Activated CD8-positive, alpha-beta memory T cell treated with anti-CD3 and anti-CD28 coated beads, Interleukin-2, amount 10 ng/mL, durations not matched to agents 7 days and 5 days (primary cell): Measurements from ENCODE around the gene TNFRSF13B. TPM values are rescaled to one million over a fixed set of nuclear protein-coding genes. Genes with fewer than 3 reads are reported as not detected.
A peak's percentile ranks its signal among the peaks of the same experiment; 100 is the strongest.
"Not testable (repeated sequence)": the region's sequence is repeated elsewhere in the genome, so short reads cannot be mapped to it uniquely, and the experiment has no call there.

Experiments
- ATAC-seq: fragments of 150-1000 bp; cut with Tn5 transposase; one replicate; pipeline ENCODE4 v1.10.0; 2021; ENCODE audit warnings: moderate library complexity
- CTCF ChIA-PET: fragments of 350-600 bp; sonication (Branson Sonifier 250); formaldehyde crosslinking; loops from one replicate; lab custom pipeline; 2021; ENCODE audit warnings: antibody characterized with exemption; lab: Charles Lee
- DNase-seq: peaks from one replicate; pipeline ENCODE4 v3.0.0-alpha.2; 2020
- H3K27ac Mint-ChIP-seq: one replicate; pipeline ENCODE4 v1.8.0; 2021; ENCODE audit warnings: mild to moderate bottlenecking, mixed read lengths
- H3K27me3 Mint-ChIP-seq: one replicate; pipeline ENCODE4 v1.8.0; 2021; ENCODE audit warnings: mixed read lengths
- H3K36me3 Mint-ChIP-seq: one replicate; pipeline ENCODE4 v1.8.0; 2021; ENCODE audit warnings: mild to moderate bottlenecking, mixed read lengths
- H3K4me1 Mint-ChIP-seq: one replicate; pipeline ENCODE4 v1.8.0; 2021; ENCODE audit warnings: mixed read lengths
- H3K4me3 Mint-ChIP-seq: one replicate; pipeline ENCODE4 v1.8.0; 2021; ENCODE audit warnings: mild to moderate bottlenecking, moderate library complexity, mixed read lengths
- H3K9me3 Mint-ChIP-seq: one replicate; pipeline ENCODE4 v1.8.0; 2022; ENCODE audit warnings: low read depth, mixed read lengths
- total RNA-seq, 2 experiments: library from RNA; stranded (reverse); gene quantifications; one replicate each; pipeline ENCODE4 v1.2.3, GENCODE V29; 2021

The TNFRSF13B gene
- total RNA-seq, 2 experiments from 2014 or later = not detected

DNA sequence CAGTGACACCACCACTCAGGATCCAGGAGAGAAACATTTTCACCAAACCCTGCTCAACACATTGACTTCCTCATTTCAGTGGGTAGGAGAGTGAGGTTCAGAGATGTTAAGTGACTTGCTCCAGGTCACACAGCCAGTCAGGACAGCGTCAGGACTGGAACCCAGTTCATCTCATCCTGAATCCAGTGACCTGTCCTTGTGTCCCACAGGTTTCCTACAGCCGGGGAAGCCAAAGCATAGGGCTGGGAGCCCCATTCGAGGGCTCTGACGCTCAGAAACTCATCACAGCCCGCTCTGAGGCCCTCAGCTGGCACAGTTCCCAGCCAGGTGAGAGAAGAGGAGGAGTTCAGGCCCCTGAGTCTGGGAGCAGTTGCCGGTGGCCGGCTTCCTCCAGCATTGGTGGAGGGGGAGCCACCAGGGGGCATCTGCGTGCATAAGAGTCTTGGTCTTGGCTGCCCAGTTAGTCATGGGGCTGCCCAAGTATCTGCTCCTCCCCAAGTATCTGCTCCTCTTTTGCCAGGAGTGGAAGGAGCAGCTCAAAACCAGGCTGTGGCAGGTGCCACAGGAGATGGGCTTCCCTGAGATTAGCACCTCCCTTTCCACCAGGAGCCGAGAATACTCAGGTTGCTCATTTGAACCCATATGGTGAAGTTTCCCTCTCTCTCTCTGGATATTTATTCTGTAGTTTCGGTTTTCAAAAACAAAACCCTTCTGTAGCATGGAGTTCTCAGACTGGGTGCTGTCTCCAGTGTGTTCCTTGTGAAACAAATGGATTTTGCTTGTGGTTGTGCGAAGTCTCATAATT lies 56.0 kb downstream of the TNFRSF13B start:
- CTCF ChIA-PET = interaction anchor here (1.6 to 3.7 kb wide), 2 partner anchors 74 to 76 kb away, joined by 5 to 14 read pairs; no protein-coding TSS in a partner anchor
- Mint-ChIP-seq H3K27ac (no peak overlapping the region), H3K36me3 (no peaks in the 10 kb centered on the region), H3K4me3 (no peak overlapping the region), H3K27me3 (peaks cover 15% of the 10 kb centered on the region), H3K4me1 (no peaks in the 10 kb centered on the region), H3K9me3 (no peaks in the 10 kb centered on the region)
- ATAC-seq (peak; percentile 70), DNase-seq (peak; percentile 61)

DNA sequence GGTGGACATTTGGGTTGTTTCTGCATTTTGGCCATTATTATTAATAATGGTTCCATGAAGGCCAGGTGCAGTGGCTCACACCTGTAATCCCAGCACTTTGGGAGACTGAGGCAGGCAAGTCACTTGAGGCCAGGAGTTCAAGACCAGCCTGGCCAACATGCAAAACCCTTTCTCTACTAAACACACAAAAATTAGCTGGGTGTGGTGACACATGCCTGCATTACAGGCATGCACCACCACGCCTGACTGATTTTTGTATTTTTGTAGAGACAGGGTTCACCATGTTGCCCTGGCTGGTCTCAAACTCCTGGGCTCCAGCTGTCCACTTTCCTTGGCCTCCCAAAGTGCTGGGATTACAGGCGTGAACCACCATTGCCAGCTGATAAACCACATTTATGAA lies 58.5 kb downstream of the TNFRSF13B start:
- DNase-seq = no peak
- Mint-ChIP-seq H3K4me1 (no peaks in the 10 kb centered on the region), H3K36me3 (no peaks in the 10 kb centered on the region), H3K9me3 (no peaks in the 10 kb centered on the region), H3K27ac (no peak overlapping the region), H3K4me3 (no peak overlapping the region), H3K27me3 (peaks cover 27% of the 10 kb centered on the region)
- no peak for ATAC-seq
- CTCF ChIA-PET = no interaction called here

DNA sequence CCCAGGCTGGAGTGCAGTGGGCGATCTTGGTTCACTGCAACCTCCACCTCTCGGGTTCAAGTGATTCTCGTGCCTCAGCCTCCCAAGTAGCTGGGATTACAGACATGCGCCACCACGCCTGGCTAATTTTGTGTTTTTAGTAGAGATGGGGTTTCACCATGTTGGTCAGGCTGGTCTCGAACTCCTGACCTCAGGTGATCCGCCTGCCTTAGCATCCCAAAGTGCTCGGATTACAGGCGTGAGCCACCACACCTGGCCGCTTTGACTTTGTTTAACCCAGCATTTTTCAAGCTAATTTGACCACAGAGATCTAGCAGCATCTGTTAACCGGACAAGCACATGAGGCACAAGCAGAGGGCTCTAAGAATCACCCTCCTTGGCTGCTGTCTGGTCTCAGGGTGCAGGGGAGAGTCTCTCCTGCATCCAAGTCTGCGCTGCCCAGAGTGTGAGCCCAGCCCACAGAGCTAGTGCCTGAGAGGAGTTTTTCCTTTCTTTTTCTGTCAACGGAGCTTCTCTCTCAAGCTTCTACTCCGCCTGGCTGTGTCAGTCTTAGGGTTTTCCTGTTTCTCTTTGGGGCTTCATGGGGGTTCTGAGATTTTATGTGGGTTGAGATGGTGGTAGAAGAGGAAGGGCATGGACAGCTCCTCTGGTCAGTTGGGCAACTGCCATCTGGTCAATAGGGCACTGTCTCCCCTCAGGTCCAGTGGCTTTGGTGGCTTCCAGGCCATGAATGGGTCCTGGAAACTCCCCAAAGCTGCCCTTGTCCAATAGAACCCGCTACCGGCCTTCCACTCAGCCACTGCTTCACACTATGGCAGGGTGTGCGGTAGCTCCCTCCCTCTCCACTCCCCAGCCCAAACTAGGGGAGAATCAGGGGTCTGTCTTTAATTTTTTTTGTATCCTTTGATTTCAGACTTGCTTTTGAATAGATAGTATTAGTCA lies 59.6 kb downstream of the TNFRSF13B start:
- Mint-ChIP-seq H3K9me3 (no peaks in the 10 kb centered on the region), H3K27me3 (peaks cover 32% of the 10 kb centered on the region), H3K36me3 (no peaks in the 10 kb centered on the region), H3K27ac (no peak overlapping the region), H3K4me3 (no peak overlapping the region), H3K4me1 (peaks cover under 1% of the 10 kb centered on the region)
- ATAC-seq (no peak), DNase-seq (no peak)
- CTCF ChIA-PET = interaction anchor here (1.2 kb wide), 1 partner anchor 9 kb away, joined by 3 read pairs; no protein-coding TSS in a partner anchor

DNA sequence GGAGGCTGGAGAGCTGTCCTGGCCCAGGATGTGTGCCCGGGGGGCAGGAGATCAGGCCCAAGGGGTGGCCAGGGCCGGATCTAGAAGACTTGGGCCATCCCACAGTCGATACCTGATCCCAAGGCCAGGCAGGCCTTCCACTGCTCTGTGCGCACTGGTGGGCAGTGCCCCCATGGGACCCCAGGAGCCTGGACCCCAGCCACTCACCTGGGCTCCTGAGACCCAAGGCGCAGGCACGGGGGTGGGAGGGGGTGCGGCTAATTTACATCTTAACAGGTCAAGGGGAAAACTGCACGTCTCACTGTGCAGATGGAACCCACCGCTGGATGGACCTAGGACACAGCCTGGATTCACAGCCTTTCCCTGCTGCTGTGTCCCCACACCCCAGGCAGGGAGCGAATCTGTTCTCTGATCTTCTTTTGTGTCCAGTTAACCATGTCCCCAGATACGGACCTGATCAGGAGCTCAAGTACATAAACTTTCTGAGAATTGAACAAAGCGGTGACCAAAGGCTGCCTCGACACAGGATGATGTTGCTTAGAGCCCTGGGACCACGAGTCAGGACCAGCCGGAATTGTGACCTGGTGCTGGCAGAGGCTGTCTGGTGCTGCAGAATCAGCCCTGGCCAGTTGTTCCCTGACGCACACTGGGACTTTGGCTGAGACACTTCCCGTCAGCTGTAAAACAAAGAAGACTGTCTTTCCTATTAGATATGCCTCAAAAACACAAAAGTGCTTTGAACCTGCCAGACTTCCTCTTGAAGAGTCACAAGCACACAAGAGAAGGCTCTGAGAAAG lies 60.6 kb downstream of the TNFRSF13B start:
- Mint-ChIP-seq H3K36me3 (no peaks in the 10 kb centered on the region), H3K27me3 (peaks cover 40% of the 10 kb centered on the region), H3K27ac (no peak overlapping the region), H3K4me3 (no peak overlapping the region), H3K4me1 (peaks cover 7% of the 10 kb centered on the region), H3K9me3 (no peaks in the 10 kb centered on the region)
- ATAC-seq = no peak
- CTCF ChIA-PET = no interaction called here
- no peak for DNase-seq

DNA sequence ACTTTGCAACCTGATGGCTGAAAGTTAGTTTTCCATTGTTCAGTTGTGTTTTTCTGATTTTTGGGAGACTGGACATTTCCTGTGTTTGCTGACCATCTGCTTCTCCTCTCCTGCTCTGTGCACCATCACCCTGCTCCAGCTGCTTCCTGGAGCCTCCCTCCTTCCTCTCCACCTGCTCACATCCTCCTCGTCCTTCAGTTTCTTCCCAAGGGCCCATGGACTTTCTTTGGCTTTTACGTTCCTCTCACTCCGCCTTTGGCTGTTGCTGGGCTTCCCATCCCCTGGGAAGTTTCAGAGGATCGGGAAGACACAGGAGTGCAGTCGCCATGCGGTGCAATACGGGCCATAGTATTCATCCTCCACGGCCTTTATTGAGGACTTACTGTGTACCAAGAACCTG lies 61.6 kb downstream of the TNFRSF13B start:
- ATAC-seq (no peak), DNase-seq (no peak)
- peaks cover 48% of the 10 kb centered on the region for H3K27me3 Mint-ChIP-seq
- no peaks in the 10 kb centered on the region for H3K9me3 Mint-ChIP-seq
- H3K27ac Mint-ChIP-seq = no peak overlapping the region
- no peak overlapping the region for H3K4me3 Mint-ChIP-seq
- CTCF ChIA-PET = no interaction called here
- H3K36me3 Mint-ChIP-seq = no peaks in the 10 kb centered on the region
- peaks cover 7% of the 10 kb centered on the region for H3K4me1 Mint-ChIP-seq

DNA sequence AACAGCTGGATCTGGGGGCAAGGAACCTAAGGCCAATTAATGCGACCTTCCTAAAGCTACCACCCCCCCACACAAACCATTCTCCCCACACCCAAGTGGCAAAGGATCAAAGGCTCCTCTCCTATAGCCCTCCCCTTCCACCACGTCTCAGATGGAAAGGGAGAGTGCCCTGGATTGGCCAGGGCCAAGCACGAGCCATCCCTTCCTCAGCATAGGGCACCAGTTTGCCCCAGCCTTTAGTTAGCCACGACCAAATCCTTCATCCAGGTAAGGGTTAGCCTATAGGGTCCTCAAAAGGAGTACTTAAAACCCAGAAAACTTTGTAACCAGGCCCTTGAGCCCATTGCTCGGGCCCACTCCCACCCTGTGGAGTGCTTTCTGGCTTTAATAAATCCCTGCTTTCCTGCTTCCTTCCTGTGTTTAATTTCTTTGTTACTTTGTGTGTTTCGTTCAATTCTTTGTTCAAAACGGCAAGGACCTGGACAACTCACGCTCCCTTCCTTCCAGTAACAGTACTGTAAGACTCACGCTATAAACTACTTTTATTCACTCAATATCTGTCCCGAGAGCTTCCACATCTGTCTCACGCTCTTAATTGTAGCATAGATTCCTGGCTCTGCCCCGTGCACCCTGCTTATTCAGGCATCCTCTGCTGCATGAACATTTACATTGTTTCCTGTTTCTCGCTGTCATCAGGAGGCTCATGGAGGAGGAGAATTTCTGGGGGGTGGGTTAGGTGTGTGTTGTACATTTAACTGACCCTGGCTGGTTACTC lies 62.3 kb downstream of the TNFRSF13B start:
- no peaks in the 10 kb centered on the region for H3K9me3 Mint-ChIP-seq
- H3K36me3 Mint-ChIP-seq = no peaks in the 10 kb centered on the region
- peaks cover 53% of the 10 kb centered on the region for H3K27me3 Mint-ChIP-seq
- H3K27ac Mint-ChIP-seq = no peak overlapping the region
- H3K4me1 Mint-ChIP-seq = peaks cover 7% of the 10 kb centered on the region
- no peak for DNase-seq
- H3K4me3 Mint-ChIP-seq = no peak overlapping the region
- ATAC-seq = no peak
- CTCF ChIA-PET = no interaction called here

DNA sequence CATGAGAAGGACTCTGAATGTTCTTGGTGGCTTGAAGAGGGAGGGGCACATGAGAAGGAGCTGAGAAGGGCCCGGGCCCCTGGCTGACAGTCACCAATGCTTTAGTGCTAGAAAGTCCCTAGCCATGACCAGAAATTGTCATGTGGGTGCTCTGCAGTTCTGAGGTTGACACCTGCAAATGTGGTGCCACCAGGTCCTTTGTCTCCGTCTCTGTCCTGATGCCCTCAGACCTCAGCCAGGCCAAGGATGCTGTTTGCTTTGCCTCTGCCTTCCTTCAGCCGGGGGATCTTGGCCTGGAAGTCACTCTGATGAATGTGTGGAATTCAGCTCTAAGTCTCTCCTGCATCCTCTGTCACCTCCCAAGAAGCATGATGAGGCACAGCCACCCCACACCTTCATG lies 63.6 kb downstream of the TNFRSF13B start:
- CTCF ChIA-PET = no interaction called here
- no peak for ATAC-seq
- no peaks in the 10 kb centered on the region for H3K36me3 Mint-ChIP-seq

DNA sequence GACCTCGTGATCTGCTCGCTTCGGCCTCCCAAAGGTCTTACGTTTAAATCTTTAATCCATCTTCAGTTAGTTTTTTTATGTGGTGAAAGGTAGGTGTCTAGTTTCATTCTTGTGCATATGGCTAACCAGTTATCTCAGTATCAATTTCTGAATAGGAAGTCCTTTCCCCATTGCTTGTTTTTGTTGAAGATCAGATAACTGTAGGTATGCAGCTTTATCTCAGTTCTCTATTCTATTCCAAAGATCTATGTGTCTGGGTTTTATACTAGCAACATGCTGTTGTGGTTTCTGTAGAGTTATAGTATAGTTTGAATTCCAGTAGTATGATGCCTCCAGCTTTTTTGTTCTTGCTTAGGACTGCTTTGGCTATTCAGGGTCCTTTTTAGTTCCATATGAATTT lies 65.2 kb downstream of the TNFRSF13B start:
- H3K4me3 Mint-ChIP-seq = no peak overlapping the region
- DNase-seq (no peak), ATAC-seq (no peak)

More for the DNA sequence above, 63.6 kb downstream of the TNFRSF13B start:
- no peak overlapping the region for H3K27ac Mint-ChIP-seq
- no peak overlapping the region for H3K4me3 Mint-ChIP-seq
- peaks cover 53% of the 10 kb centered on the region for H3K27me3 Mint-ChIP-seq
- H3K9me3 Mint-ChIP-seq = no peaks in the 10 kb centered on the region
- DNase-seq = peak; percentile 28
- peaks cover 7% of the 10 kb centered on the region for H3K4me1 Mint-ChIP-seq

DNA sequence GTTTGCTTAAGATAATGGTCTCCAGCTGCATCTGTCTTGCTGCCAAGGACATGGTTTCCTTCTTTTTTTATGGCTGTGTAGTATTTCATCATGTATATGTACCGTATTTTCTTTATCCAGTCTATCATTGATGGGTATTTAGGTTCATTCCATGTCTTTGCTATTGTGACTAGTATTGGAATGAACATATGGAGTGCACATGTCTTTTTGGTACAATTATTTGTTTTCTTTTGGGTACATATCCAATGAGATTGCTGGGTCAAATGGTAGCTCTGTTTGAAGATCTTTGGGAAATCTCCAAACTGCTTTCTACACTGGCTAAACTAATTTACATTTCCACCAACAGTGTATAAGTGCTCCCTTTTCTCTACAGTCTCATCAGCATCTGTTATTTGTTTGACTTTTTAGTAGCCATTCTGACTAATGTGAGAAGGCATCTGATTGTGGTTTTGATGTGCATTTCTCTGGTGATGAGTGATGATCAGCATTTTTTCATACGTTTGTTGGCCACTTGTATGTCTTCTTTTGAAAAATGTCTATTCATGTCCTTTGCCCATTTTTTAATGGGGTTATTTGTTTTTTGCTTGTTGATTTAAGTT lies 66.2 kb downstream of the TNFRSF13B start:
- DNase-seq (no peak), ATAC-seq (no peak)
- Mint-ChIP-seq H3K4me3 (no peak overlapping the region), H3K27ac (no peak overlapping the region), H3K9me3 (no peaks in the 10 kb centered on the region), H3K27me3 (peaks cover 69% of the 10 kb centered on the region), H3K36me3 (no peaks in the 10 kb centered on the region), H3K4me1 (peaks cover 7% of the 10 kb centered on the region)
- CTCF ChIA-PET = interaction anchor here (0.6 kb wide), 1 partner anchor 1428 kb away, joined by 3 read pairs; no protein-coding TSS in a partner anchor

More for the DNA sequence above, 65.2 kb downstream of the TNFRSF13B start:
- Mint-ChIP-seq H3K27ac (no peak overlapping the region), H3K9me3 (no peaks in the 10 kb centered on the region), H3K27me3 (peaks cover 61% of the 10 kb centered on the region), H3K4me1 (peaks cover 7% of the 10 kb centered on the region), H3K36me3 (no peaks in the 10 kb centered on the region)
- CTCF ChIA-PET = no interaction called here

DNA sequence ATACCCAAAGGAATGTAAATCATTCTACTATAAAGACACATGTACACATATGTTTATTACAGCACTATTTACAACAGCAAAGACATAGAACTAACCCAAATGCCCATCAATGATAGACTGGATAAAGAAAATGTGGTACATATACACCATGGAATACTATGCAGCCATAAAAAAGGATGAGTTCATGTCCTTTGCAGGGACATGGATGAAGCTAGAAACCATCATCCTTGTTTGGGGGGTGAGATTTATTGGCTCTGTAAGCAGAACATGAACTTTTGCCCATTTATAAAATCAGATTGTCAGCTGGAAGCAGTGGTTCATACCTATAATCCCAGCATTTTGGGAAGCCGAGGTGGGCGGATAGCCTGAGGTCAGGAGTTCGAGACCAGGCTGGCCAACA lies 68.8 kb downstream of the TNFRSF13B start:
- DNase-seq, H3K27ac Mint-ChIP-seq, H3K4me3 Mint-ChIP-seq, H3K36me3 Mint-ChIP-seq, H3K9me3 Mint-ChIP-seq, ATAC-seq, CTCF ChIA-PET, H3K4me1 Mint-ChIP-seq: not testable (repeated sequence)
- peaks cover 70% of the 10 kb centered on the region for H3K27me3 Mint-ChIP-seq

DNA sequence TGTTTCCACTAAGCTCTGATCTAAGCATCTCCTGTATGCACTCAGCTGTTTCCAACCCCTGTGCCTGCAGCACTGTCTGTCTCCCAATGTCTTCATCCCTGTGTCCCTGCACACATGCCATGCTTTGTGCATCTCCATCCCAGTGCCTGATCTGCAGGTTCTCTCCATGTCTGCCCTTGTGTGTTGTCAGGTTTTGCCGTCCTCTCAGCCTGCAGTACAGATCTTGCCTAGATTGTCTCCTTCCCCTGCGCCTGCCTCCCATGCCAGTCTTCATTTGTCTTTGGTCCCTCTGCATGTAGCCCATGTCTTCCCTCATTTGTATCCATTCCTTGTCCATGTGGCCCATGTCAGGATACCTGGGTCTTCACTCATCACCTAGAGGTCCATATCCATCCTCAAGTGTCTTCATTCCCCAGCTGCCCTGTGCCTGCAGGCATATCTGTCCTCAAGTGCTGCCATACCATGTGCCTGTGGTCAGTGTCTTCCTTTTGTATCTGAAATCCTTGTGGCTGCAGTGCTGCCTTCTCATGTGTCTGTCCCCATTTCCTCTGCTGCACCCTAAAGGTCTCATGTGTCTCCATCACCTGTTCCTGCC lies 71.5 kb downstream of the TNFRSF13B start:
- Mint-ChIP-seq H3K36me3 (no peaks in the 10 kb centered on the region), H3K27me3 (peaks cover 49% of the 10 kb centered on the region), H3K4me1 (no peaks in the 10 kb centered on the region), H3K9me3 (no peaks in the 10 kb centered on the region), H3K4me3 (no peak overlapping the region), H3K27ac (no peak overlapping the region)
- CTCF ChIA-PET = no interaction called here
- DNase-seq (no peak), ATAC-seq (no peak)
